ENCODE measurements around the gene ARHGAP26.

DNA sequence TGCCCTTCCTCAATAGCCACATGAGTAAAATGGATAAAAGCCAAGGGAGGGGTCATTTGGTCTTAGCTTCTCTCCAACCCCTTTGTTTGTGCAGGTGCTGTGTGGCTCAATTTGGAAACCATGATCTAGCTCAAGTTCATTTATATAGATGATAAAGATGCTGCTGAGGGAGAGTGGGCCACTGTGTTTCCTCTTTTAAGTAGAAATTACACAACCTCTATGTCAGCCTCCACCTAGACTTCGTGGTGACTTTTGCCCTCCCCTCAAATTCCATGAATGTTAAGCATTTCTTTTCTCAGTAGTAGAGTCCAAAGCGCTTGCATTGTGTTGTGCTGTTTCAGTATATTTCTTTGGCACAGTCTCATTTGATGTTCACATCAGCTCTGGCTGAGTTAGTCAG, 241.4 kb downstream of the ARHGAP26 start:
- TF ChIP-seq POLR2A (IDR thresholded peaks at IDR 0.05), result no peak
- TF ChIP-seq, protein P1, sequence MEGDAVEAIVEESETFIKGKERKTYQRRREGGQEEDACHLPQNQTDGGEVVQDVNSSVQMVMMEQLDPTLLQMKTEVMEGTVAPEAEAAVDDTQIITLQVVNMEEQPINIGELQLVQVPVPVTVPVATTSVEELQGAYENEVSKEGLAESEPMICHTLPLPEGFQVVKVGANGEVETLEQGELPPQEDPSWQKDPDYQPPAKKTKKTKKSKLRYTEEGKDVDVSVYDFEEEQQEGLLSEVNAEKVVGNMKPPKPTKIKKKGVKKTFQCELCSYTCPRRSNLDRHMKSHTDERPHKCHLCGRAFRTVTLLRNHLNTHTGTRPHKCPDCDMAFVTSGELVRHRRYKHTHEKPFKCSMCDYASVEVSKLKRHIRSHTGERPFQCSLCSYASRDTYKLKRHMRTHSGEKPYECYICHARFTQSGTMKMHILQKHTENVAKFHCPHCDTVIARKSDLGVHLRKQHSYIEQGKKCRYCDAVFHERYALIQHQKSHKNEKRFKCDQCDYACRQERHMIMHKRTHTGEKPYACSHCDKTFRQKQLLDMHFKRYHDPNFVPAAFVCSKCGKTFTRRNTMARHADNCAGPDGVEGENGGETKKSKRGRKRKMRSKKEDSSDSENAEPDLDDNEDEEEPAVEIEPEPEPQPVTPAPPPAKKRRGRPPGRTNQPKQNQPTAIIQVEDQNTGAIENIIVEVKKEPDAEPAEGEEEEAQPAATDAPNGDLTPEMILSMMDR (IDR thresholded peaks at IDR 0.05 in 8 of 11, conservative IDR thresholded peaks at IDR 0.05 in 3 of 11), result no peak
